ENCODE data around the gene EPN2.

EPN2 gene

DNA sequence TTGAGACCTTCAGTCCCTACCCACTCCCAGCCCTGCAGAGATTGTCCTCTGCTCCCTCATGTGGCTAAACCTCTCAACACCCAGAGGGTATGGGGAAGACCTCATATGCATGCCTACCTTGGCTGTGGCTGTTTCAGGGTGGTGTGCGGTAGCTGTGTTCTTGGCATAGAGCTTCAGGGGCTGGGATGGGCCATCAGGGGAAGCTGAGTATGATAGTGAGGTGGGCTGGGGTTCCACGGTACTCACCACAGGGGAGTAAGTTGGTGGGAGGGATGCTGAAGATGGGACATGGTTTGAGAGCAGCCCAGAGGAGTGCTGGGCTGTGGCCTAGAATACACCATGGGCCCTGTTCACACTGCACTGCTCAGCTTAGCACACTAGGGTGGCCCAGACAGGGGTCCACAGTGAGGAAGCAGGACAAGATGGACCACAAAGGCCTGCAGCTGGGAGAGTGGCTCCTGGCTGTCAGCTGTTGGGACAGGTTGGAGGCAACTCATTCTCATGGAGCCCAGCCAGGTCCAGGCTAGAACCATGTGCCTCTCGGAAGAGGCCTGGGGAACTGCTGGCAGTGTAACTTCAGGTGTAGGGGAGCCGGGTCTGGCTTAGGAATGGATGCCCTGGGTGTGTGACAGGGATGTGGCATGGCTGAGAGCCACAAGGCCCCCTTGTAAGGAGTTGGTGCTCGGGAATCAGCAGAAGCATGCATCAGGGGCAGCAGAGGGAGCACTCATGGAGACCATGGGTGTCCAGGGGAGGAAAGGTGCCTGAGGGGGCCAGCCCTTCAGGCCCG is 146.7 kb downstream of the EPN2 start:
- DNase-seq = no peak

DNA sequence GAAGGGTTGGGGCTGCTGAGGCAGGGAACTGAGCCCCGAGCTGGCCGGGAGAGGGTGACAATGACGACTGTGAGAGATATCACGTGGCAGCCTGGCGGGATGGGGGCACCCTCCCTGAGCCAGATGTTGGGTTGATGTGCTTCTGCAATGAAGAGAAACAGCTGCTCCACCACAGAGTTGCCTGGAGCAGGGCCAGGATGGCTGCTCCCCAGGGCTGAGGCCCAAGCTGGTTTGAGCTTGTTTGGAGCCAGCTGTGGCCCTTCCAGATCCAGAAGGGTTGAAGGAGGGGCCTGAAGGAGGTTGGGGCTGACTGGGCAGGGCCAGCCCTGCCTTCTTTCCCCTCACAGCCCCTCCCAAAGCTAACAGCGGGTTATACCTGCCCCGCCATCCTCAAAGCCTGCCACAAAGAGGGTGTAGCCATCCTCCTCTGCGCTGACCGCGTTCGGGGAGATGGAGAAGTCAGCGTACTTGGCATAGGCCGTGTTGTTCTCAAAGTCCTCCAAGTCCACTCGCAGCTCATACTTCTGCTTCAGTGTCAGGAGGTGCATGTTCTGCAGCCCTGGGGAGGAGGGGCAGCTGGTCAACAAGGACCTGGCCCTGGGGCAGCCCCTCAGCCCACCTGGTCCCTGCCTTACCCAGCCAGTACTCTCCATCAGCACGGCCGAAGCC is 147.7 kb downstream of the EPN2 start:
- DNase-seq = peak; percentile 83

DNA sequence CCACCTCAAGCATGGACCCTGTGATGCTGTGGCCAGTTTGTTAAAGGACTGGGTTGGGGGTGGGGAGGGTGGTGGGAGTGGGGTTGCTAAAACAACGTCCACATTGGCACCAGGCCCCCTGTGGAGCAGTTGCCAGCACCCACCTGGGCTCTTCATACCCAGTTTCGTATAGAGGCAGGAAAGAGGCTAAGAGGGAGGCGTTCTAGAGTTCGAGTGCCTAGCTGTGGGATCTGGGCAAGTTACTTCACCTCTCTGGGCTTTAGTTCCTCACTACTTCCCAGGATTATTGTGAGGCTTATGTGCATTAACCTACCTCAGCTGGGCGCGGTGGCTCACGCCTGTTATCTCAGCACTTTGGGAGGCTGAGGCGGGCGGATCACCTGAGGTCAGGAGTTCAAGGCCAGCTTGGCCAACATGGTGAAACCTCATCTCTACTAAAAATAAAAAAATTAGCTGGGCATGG is 148.4 kb downstream of the EPN2 start:
- DNase-seq = no peak
